H1 (cell line): Measurements from ENCODE around the gene RSKR.

ENCODE experiments used
- CBX8 ChIP-seq: fragments of 300-800, 300-1000 bp; sonication (generic); IDR thresholded peaks from 2 replicates; pipeline ENCODE4 v1.7.1; 2016; ENCODE audit warnings: low read depth, low read length, borderline replicate concordance
- CEBPB ChIP-seq: IDR thresholded peaks from 2 replicates; pipeline ENCODE4 v1.6.1; 2012; ENCODE audit warnings: low read depth, low read length
- EP300 ChIP-seq, 2 experiments: IDR thresholded peaks; 1 replicate in 1 of 2; 2 replicates in 1 of 2; pipeline ENCODE4 v1.6.1; 2011 to 2012; ENCODE audit warnings: low read depth in 2 of 2, low read length in 2 of 2, mild to moderate bottlenecking in 2 of 2, borderline replicate concordance in 1 of 2, inconsistent platforms in 1 of 2, moderate library complexity in 1 of 2
- EZH2 ChIP-seq: fragments of 200-600 bp; sonication (generic); IDR thresholded peaks from 2 replicates; pipeline ENCODE4 v1.7.1; 2012; ENCODE audit warnings: low read depth, mild to moderate bottlenecking, moderate library complexity, low read length, inconsistent platforms; ENCODE audit not compliant: severe bottlenecking
- POLR2A ChIP-seq, 2 experiments: IDR thresholded peaks; 1 replicate in 1 of 2; 2 replicates in 1 of 2; pipeline ENCODE4 v1.6.1; 2011; ENCODE audit warnings: low read depth in 2 of 2, low read length in 2 of 2, mild to moderate bottlenecking in 2 of 2; ENCODE audit errors: control extremely low read depth in 1 of 2
- POLR2AphosphoS5 ChIP-seq: IDR thresholded peaks from 2 replicates; pipeline ENCODE4 v1.6.1; 2011; ENCODE audit warnings: low read depth, low read length
- SP1 ChIP-seq: IDR thresholded peaks from 2 replicates; pipeline ENCODE4 v1.6.1; 2011; ENCODE audit warnings: low read depth, low read length
- TEAD4 ChIP-seq: IDR thresholded peaks from 2 replicates; pipeline ENCODE4 v1.6.1; 2012; ENCODE audit warnings: low read depth, low read length, inconsistent platforms, mixed read lengths
- TF ChIP-seq, protein P1 (sequence below): IDR thresholded peaks from 2 replicates; pipeline ENCODE4 v1.6.1; 2012; ENCODE audit warnings: inconsistent platforms
- TF ChIP-seq, protein P2 (sequence below), 3 experiments: IDR thresholded peaks; 1 replicate in 2 of 3; 2 replicates in 1 of 3; pipeline versions ENCODE4 v1.5.1 to v1.6.1; 2011; ENCODE audit warnings: low read length in 3 of 3, mild to moderate bottlenecking in 3 of 3, inconsistent platforms in 2 of 3, low read depth in 1 of 3, moderate library complexity in 1 of 3; ENCODE audit not compliant: insufficient read depth in 1 of 3; ENCODE audit errors: control extremely low read depth in 1 of 3
- TF ChIP-seq, protein P3 (sequence below): IDR thresholded peaks from 2 replicates; pipeline ENCODE4 v1.6.1; 2011; ENCODE audit warnings: low read depth, mild to moderate bottlenecking, low read length; ENCODE audit not compliant: insufficient read depth

DNA sequence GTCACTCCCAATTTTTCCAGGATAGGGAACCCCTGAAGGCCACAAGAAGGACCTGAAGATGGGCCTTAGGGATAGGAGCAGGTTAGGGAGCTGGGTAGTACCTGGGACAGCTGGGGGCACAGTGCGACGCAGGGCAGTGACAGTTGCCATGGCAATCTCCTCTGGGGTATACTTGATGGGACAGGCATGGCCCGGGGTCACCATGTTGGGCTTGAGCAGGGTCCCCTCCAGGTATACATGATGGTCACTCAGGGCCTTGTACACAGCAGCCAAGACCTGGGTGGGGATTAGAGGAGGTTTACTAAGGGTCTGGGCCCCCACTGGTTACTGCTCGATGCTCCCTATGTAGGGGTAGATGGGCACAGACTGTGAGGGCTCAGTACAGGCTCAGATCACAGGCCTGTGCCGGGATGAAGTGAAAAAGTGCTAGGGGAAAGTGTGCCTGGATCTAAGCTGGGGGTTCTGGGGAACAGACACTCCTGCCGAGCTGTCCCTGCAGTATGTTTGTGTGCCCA lies 40.0 kb downstream of the RSKR start:
- no peak for TF ChIP-seq EZH2
- TF ChIP-seq, protein P1, sequence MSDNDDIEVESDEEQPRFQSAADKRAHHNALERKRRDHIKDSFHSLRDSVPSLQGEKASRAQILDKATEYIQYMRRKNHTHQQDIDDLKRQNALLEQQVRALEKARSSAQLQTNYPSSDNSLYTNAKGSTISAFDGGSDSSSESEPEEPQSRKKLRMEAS = no peak
- TF ChIP-seq POLR2AphosphoS5 = no peak
- no peak for TF ChIP-seq SP1
- TF ChIP-seq CEBPB = no peak
- TF ChIP-seq CBX8 = no peak
- no peak for TF ChIP-seq EP300 (IDR thresholded peaks at IDR 0.05; ENCODE audit: borderline replicate concordance in 1 of 2, low read depth in 2 of 2, low read length in 2 of 2)
- no peak for TF ChIP-seq TEAD4
- TF ChIP-seq, protein P2, sequence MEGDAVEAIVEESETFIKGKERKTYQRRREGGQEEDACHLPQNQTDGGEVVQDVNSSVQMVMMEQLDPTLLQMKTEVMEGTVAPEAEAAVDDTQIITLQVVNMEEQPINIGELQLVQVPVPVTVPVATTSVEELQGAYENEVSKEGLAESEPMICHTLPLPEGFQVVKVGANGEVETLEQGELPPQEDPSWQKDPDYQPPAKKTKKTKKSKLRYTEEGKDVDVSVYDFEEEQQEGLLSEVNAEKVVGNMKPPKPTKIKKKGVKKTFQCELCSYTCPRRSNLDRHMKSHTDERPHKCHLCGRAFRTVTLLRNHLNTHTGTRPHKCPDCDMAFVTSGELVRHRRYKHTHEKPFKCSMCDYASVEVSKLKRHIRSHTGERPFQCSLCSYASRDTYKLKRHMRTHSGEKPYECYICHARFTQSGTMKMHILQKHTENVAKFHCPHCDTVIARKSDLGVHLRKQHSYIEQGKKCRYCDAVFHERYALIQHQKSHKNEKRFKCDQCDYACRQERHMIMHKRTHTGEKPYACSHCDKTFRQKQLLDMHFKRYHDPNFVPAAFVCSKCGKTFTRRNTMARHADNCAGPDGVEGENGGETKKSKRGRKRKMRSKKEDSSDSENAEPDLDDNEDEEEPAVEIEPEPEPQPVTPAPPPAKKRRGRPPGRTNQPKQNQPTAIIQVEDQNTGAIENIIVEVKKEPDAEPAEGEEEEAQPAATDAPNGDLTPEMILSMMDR (IDR thresholded peaks at IDR 0.05; ENCODE audit: control extremely low read depth in 1 of 3, insufficient read depth in 1 of 3, low read depth in 1 of 3, low read length in 3 of 3) = no peak
- no peak for TF ChIP-seq POLR2A (IDR thresholded peaks at IDR 0.05; ENCODE audit: control extremely low read depth in 1 of 2, low read depth in 2 of 2, low read length in 2 of 2)
- TF ChIP-seq, protein P3, sequence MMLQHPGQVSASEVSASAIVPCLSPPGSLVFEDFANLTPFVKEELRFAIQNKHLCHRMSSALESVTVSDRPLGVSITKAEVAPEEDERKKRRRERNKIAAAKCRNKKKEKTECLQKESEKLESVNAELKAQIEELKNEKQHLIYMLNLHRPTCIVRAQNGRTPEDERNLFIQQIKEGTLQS = no peak
